ENCODE measurements around the gene UGT1A8.

- TF ChIP-seq CTCF (IDR thresholded peaks at IDR 0.05 in 2 of 3, conservative IDR thresholded peaks at IDR 0.05 in 1 of 3; ENCODE audit: borderline replicate concordance in 1 of 3, insufficient read depth in 1 of 3, low read depth in 2 of 3, low read length in 2 of 3) (no peak), FOSL1 (IDR thresholded peaks at IDR 0.05; ENCODE audit: low read depth) (no peak)
Observed at GRCh38 chr2:233650981-233651380, 33.5 kb downstream of the UGT1A8 start.
